SK-N-SH treated with all-trans-retinoic acid at 6 μM for 48 hours (cell line): ENCODE measurements around the gene POLDIP2.

Experiments used
- ATAC-seq: fragments of 200-7000 bp; cut with Tn5 transposase; 3 replicates; pipeline ENCODE4 v1.9.1; 2020; ENCODE audit warnings: mild to moderate bottlenecking, moderate library complexity
- ARNTL ChIP-seq: fragments of 450-650 bp; formaldehyde crosslinking; IDR thresholded peaks from 2 replicates; pipeline ENCODE4 v1.5.0; 2020; ENCODE audit warnings: low read depth, mild to moderate bottlenecking, moderate library complexity, borderline replicate concordance
- BACH2 ChIP-seq: fragments of 250-450 bp; sonication (Bioruptor Pico); IDR thresholded peaks from 2 replicates; pipeline ENCODE4 v1.9.0; 2021; ENCODE audit warnings: mild to moderate bottlenecking, borderline replicate concordance
- CREB5 ChIP-seq: fragments of 250-450 bp; sonication (Bioruptor Pico); IDR thresholded peaks from 2 replicates; pipeline ENCODE4 v1.5.1; 2020; ENCODE audit warnings: low read depth, mild to moderate bottlenecking, moderate library complexity
- CSDC2 ChIP-seq: fragments of 250-450 bp; sonication (Bioruptor Pico); IDR thresholded peaks from 2 replicates; pipeline ENCODE4 v1.5.0; 2020; ENCODE audit warnings: mild to moderate bottlenecking, moderate library complexity
- ESRRG ChIP-seq: fragments of 250-450 bp; sonication (Bioruptor Pico); IDR thresholded peaks from 2 replicates; pipeline ENCODE4 v1.6.1; 2021; ENCODE audit warnings: mild to moderate bottlenecking
- GLIS3 ChIP-seq: fragments of 250-450 bp; sonication (Bioruptor Pico); IDR thresholded peaks from 2 replicates; pipeline ENCODE4 v1.5.0; 2020; ENCODE audit warnings: mild to moderate bottlenecking, moderate library complexity
- OSR1 ChIP-seq: fragments of 250-450 bp; sonication (Bioruptor Pico); IDR thresholded peaks from 2 replicates; pipeline ENCODE4 v1.8.0; 2022; ENCODE audit warnings: moderate library complexity, mild to moderate bottlenecking, inconsistent platforms
- RARB ChIP-seq: fragments of 250-450 bp; sonication (Bioruptor Pico); IDR thresholded peaks from 2 replicates; pipeline ENCODE4 v1.8.0; 2021; ENCODE audit warnings: mild to moderate bottlenecking, moderate library complexity
- TOX ChIP-seq: fragments of 250-450 bp; sonication (Bioruptor Pico); IDR thresholded peaks from 2 replicates; pipeline ENCODE4 v1.8.0; 2021; ENCODE audit warnings: mild to moderate bottlenecking, moderate library complexity, borderline replicate concordance
- ZC3H10 ChIP-seq: fragments of 250-450 bp; sonication (Bioruptor Pico); IDR thresholded peaks from 2 replicates; pipeline ENCODE4 v1.5.1; 2021; ENCODE audit warnings: mild to moderate bottlenecking, moderate library complexity
- ZFP3 ChIP-seq: fragments of 250-450 bp; sonication (Bioruptor Pico); IDR thresholded peaks from 2 replicates; pipeline ENCODE4 v1.5.0; 2020; ENCODE audit warnings: mild to moderate bottlenecking, moderate library complexity
- ZFP30 ChIP-seq: fragments of 450-650 bp; formaldehyde crosslinking; IDR thresholded peaks from 2 replicates; pipeline ENCODE4 v1.5.0; 2022; ENCODE audit warnings: mild to moderate bottlenecking, moderate library complexity
- ZNF565 ChIP-seq: fragments of 450-650 bp; formaldehyde crosslinking; conservative IDR thresholded peaks from 2 replicates; pipeline ENCODE4 v1.5.0; 2020; ENCODE audit warnings: low read depth, mild to moderate bottlenecking, moderate library complexity
- ZNF8 ChIP-seq: fragments of 450-650 bp; formaldehyde crosslinking; IDR thresholded peaks from 2 replicates; pipeline ENCODE4 v1.5.0; 2020; ENCODE audit warnings: mild to moderate bottlenecking, moderate library complexity
- TF ChIP-seq, protein P1 (sequence below): fragments of 250-450 bp; sonication (Bioruptor Pico); IDR thresholded peaks from 2 replicates; pipeline ENCODE4 v1.8.0; 2020; ENCODE audit warnings: mild to moderate bottlenecking, moderate library complexity, borderline replicate concordance
- TF ChIP-seq, protein P2 (sequence below): fragments of 250-450 bp; sonication (Bioruptor Pico); IDR thresholded peaks from 2 replicates; pipeline ENCODE4 v1.5.1; 2021; ENCODE audit warnings: mild to moderate bottlenecking, moderate library complexity
- TF ChIP-seq, protein P3 (sequence below): fragments of 250-450 bp; sonication (Bioruptor Pico); IDR thresholded peaks from 2 replicates; pipeline ENCODE4 v1.8.0; 2021; ENCODE audit warnings: low read depth, mild to moderate bottlenecking, moderate library complexity, borderline replicate concordance
- TF ChIP-seq, protein P4 (sequence below): fragments of 250-450 bp; sonication (Bioruptor Pico); IDR thresholded peaks from 2 replicates; pipeline ENCODE4 v1.5.0; 2020; ENCODE audit warnings: mild to moderate bottlenecking, moderate library complexity

The POLDIP2 gene

GRCh38 chr17:28334666-28335200 lies 22.6 kb downstream of the POLDIP2 start (continued):
- TF ChIP-seq, protein P1, sequence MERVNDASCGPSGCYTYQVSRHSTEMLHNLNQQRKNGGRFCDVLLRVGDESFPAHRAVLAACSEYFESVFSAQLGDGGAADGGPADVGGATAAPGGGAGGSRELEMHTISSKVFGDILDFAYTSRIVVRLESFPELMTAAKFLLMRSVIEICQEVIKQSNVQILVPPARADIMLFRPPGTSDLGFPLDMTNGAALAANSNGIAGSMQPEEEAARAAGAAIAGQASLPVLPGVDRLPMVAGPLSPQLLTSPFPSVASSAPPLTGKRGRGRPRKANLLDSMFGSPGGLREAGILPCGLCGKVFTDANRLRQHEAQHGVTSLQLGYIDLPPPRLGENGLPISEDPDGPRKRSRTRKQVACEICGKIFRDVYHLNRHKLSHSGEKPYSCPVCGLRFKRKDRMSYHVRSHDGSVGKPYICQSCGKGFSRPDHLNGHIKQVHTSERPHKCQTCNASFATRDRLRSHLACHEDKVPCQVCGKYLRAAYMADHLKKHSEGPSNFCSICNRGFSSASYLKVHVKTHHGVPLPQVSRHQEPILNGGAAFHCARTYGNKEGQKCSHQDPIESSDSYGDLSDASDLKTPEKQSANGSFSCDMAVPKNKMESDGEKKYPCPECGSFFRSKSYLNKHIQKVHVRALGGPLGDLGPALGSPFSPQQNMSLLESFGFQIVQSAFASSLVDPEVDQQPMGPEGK (CRISPR knock-in tag), result no peak
- no peak for TF ChIP-seq OSR1
- TF ChIP-seq, protein P2, sequence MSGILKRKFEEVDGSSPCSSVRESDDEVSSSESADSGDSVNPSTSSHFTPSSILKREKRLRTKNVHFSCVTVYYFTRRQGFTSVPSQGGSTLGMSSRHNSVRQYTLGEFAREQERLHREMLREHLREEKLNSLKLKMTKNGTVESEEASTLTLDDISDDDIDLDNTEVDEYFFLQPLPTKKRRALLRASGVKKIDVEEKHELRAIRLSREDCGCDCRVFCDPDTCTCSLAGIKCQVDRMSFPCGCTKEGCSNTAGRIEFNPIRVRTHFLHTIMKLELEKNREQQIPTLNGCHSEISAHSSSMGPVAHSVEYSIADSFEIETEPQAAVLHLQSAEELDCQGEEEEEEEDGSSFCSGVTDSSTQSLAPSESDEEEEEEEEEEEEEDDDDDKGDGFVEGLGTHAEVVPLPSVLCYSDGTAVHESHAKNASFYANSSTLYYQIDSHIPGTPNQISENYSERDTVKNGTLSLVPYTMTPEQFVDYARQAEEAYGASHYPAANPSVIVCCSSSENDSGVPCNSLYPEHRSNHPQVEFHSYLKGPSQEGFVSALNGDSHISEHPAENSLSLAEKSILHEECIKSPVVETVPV (CRISPR knock-in tag), result no peak

DNA sequence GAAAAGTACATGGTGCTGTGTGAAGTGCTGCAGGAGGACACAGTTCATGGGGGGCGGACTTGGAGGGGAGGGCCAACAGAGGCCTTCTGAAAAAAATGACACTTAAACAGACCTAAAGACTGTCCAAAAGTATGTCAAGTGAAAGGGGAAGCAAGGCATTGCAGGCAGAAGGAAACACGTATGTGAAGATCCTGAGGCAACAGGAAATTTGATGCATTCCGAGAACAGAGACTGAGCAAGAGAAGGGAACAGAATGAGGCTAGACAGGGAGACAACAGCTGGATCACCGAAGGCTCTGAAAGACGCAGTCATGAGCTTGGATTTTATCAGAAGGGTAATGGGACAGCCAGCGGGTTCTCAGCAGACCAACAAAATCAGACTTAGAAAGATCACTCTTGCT lies 23.2 kb downstream of the POLDIP2 start:
- TF ChIP-seq ZFP3 (CRISPR knock-in tag) (no peak), ESRRG (no peak), GLIS3 (no peak), CREB5 (no peak), RARB (CRISPR knock-in tag) (no peak), CSDC2 (CRISPR knock-in tag) (no peak), ZNF8 (CRISPR knock-in tag) (no peak), TOX (CRISPR knock-in tag) (no peak), BACH2 (CRISPR knock-in tag) (no peak), ZNF565 (CRISPR knock-in tag) (no peak), ZFP30 (CRISPR knock-in tag) (no peak), ZC3H10 (no peak), ARNTL (CRISPR knock-in tag) (no peak), OSR1 (no peak)
- TF ChIP-seq, protein P3, sequence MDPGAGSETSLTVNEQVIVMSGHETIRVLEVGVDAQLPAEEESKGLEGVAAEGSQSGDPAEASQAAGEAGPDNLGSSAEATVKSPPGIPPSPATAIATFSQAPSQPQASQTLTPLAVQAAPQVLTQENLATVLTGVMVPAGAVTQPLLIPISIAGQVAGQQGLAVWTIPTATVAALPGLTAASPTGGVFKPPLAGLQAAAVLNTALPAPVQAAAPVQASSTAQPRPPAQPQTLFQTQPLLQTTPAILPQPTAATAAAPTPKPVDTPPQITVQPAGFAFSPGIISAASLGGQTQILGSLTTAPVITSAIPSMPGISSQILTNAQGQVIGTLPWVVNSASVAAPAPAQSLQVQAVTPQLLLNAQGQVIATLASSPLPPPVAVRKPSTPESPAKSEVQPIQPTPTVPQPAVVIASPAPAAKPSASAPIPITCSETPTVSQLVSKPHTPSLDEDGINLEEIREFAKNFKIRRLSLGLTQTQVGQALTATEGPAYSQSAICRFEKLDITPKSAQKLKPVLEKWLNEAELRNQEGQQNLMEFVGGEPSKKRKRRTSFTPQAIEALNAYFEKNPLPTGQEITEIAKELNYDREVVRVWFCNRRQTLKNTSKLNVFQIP (CRISPR knock-in tag), result no peak
- TF ChIP-seq, protein P4, sequence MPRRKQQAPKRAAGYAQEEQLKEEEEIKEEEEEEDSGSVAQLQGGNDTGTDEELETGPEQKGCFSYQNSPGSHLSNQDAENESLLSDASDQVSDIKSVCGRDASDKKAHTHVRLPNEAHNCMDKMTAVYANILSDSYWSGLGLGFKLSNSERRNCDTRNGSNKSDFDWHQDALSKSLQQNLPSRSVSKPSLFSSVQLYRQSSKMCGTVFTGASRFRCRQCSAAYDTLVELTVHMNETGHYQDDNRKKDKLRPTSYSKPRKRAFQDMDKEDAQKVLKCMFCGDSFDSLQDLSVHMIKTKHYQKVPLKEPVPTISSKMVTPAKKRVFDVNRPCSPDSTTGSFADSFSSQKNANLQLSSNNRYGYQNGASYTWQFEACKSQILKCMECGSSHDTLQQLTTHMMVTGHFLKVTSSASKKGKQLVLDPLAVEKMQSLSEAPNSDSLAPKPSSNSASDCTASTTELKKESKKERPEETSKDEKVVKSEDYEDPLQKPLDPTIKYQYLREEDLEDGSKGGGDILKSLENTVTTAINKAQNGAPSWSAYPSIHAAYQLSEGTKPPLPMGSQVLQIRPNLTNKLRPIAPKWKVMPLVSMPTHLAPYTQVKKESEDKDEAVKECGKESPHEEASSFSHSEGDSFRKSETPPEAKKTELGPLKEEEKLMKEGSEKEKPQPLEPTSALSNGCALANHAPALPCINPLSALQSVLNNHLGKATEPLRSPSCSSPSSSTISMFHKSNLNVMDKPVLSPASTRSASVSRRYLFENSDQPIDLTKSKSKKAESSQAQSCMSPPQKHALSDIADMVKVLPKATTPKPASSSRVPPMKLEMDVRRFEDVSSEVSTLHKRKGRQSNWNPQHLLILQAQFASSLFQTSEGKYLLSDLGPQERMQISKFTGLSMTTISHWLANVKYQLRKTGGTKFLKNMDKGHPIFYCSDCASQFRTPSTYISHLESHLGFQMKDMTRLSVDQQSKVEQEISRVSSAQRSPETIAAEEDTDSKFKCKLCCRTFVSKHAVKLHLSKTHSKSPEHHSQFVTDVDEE, result no peak
- TF ChIP-seq, protein P1 (CRISPR knock-in tag), result no peak
- TF ChIP-seq, protein P2 (CRISPR knock-in tag), result no peak
- no peak for ATAC-seq
